Activated CD4-positive, alpha-beta T cell treated with anti-CD3 and anti-CD28 coated beads, Interleukin-2, Interleukin-4, amounts not matched to agents 100 ng/mL and 50 ng/mL, durations not matched to agents 16 hours and 8 hours (primary cell): Measurements from ENCODE around the gene SLC12A8.
A peak's percentile ranks its signal among the peaks of the same experiment; 100 is the strongest.

Source experiments
- DNase-seq: peaks from one replicate; pipeline ENCODE4 v3.0.0-alpha.2; 2020; ENCODE audit warnings: low spot score

The SLC12A8 gene

GRCh38 chr3:125214738-125215137 lies 2.2 kb upstream of the SLC12A8 start:
- peak; percentile 35 for DNase-seq

DNA sequence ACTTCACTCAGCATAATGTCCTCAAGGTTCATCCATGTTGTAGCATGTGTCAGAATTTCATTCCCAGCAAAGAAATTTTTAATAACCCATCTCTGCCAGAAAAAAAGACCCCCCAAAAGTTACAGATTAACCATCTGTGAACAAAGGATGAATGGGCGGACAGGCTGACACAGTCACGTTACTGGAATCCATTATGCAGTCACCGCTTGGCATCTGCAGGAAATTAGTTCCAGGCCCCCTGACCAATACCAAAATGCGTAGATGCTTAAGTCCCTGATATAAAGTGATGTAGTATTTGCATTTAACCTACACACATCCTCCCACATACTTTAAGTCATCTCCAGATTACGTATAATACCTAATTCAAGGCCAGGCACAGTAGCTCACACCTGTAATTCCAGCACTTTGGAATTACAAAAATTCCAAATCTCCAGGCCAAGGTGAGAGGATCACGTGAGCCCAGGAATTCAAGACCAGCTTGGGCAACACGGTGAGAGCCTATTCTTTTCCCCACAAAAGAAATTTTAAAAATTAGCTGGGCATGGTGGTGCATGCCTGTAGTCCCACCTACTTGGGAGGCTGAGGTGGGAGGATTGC lies 1.5 kb upstream of the SLC12A8 start:
- DNase-seq = no peak

DNA sequence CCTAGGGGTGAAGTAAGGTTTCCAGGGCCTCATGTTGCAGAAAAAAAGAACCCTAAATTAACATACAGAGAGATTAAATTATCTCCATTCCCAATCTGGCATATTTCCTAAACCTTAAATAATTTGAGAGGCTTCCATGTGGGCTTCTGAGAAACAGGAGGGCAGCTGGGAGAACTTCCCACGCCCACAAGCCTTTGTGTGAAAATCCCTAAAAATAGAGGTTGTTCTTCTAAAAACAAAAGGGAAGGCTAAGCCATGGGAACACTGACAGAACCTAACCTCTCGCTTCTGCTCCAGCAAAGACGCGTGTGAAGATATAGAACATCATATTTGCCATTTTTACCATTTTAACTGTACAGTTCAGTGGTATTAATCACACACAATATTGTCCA lies 812 bp upstream of the SLC12A8 start:
- DNase-seq = no peak

DNA sequence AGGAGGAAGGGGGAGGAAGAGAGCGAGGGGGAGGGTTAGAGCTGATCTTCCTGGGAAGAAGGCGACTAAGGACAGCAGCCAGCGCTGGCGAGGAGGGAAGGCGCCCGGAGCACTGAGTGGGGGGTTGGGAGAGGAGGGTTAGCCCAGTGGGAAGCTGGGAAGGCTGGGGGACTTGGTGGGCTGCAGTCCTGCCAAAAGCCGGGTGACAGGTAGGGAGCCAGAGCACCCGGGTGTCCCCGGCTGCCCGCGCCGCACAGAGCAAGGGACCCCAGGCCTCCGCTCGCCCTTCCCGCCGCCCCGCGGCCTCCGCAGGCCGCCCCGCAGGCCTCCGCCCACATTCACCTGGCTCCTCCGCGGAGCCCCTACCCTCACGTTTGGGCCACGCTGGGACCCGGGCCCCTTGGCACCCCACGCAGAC lies 448 bp downstream of the SLC12A8 start:
- DNase-seq = no peak

- DNase-seq = no peak
These were observed 941 bp downstream of the SLC12A8 start for GRCh38 chr3:125211523-125212090.

DNA sequence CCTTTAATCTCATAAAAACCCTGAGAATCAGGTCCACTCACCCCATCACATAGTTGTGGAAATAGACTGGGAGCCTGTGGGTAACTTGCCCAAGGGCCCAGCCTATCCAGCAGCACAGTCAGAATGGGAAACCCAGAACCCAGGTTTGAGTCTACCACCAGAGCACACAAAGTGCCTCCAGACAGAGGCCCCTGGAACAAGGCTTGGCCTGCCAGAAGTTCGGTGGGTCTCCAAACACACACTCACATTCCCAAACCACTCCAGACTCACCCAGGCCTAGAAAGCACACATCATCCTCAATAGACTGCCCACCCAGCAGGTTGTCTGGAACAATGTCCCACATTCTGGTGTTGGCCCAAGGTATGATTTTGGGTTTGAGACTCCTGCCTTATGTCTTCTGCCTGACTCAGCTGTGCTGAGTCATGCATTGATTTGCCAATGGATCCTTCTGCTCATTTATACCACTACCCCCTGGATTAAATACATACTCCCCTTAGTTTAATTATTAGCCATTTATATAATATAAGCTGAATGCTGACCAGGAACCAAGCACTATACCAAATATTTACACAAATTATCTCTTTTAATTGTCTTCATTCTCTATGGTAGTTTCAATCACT lies 4.5 kb downstream of the SLC12A8 start:
- DNase-seq = no peak

DNA sequence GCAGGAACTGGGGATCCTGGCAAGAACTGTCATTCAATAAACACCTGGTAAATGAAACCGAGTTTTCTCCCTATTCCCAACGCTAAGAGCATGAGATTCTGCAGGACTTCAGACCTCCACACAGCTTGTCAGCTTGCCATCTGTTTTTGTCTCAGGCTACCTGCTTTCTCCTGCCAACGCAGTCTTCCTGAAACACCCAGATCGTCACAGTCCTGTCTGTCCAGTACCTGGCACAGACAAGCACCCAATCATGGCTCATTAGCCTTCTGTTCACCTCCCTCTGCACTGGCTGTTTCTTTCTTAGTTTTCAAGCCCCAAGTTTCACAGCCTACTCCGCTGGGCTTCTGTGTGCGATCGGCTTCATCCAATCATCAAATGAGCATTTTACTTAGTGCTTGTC lies 5.0 kb downstream of the SLC12A8 start:
- DNase-seq = no peak

GRCh38 chr3:125206934-125207333 lies 5.6 kb downstream of the SLC12A8 start:
- no peak for DNase-seq

GRCh38 chr3:125203731-125204130 lies 8.8 kb downstream of the SLC12A8 start:
- no peak for DNase-seq

GRCh38 chr3:125202197-125202596 lies 10.4 kb downstream of the SLC12A8 start:
- no peak for DNase-seq

- peak; percentile 31 for DNase-seq
These were observed 11.8 kb downstream of the SLC12A8 start for GRCh38 chr3:125200731-125201139.

- peak; percentile 39 for DNase-seq
These were observed 17.5 kb downstream of the SLC12A8 start for GRCh38 chr3:125194849-125195601.

DNA sequence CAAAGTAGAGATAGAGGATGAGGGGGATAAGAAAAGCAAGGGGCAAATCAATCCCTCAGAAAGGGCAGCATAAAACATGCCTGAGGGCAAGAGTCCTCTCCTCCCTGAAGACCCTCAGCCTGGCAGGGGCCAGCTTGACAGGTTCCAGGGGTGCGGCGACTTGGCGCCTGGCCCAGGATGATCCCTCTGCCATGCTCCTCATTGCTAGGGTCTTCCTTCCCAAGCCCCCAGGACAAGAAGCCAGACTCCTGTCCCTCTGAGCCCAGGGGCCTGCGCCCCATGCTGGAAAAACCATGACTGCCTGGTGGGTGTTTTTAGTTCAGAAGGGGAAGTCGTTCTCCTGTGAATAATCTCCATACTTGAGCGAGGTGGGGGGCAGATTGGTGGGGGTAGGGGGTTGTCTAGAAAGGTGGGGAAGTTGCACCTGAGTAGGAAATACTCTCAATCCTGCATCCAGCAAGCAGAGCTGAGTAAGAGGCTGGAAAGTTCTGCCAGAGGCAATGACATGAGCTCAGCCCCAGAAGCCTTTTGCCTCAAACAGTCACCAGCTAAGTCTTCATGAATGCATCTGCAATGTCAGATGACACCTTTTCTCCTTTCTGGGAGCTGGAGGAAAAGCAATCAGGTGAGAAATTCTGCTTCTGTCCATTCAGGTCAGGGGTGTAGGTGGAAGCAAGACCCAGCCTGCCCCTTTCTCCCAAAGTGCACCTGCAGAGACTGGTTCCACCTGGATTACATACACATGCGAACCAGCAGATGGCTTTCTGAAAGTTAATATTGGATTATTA lies 18.3 kb downstream of the SLC12A8 start:
- no peak for DNase-seq

GRCh38 chr3:125192190-125193035 lies 20.1 kb downstream of the SLC12A8 start:
- no peak for DNase-seq

DNA sequence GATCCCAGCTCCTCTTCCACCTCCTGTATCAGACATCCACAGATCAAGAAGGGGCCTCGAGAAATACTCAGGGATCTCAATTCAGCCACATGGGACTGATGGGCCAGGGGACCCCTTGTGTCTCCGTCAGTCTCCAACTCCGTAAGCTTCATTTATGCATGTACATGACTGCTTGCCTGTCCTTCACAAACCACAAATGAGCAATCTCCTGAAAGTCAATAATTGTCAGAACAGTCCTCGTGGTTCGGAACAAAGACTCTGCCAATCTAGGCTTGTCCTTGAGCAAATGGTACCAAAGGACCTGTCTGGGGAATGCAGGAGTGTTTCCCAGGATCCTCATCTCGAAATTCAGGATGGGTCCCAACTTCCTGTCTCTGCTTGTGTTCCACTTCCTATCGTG lies 20.8 kb downstream of the SLC12A8 start:
- no peak for DNase-seq

DNA sequence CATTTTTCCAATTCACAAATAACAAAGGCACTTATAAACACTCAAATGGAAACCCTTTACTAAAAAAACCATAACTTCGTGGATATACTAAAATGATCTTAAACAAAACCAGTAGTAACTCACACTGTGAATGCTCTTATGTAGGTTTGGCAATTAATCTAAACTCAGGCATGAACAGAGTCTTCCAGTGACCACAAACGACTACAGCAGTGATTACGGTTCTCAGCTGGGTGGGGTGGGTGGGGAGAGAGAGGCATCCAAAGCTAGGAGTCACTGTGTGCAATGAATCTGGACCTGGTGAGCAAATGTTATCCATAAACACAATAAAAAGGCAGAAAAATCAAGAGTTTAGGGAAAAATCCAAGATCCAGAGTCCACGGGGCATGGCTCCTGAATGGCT lies 21.3 kb downstream of the SLC12A8 start:
- DNase-seq = no peak

GRCh38 chr3:125190786-125191185 lies 21.8 kb downstream of the SLC12A8 start:
- DNase-seq = no peak

DNA sequence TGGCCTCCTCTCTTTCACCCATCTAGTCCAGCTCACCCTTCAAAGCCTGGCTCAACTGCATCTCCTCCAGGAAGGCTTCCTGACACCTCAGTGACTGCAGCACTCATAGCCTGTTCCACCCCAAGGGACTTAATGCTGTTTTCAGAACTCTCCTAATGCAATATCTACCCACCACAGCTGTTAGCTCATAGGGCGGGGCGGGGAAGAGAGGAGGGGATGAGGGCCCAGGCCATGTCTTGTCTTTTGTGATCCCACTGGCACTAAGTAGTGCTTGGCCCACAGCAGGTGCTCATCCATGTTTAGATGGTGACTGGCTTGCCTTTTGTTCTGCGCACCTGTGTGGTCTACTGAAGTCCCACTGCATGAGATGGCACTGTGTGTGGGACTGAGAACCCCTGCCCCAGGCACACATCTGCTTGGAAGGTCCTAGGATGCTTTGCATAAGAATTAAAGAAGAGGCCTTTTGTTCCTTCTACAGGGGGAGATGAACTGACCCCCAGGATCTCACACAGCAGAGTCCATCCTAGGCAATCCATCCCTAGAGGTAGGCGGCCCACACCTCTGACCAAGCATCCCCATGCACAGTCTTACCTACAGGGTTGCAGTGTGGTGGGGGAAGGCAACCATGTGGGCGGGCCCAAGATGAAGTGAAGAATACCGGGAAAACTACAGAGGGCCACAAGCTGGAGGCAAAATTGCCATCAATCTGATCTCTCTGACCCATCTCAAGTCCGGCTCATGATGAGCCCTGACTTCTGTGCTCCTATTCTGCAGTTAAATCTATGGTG lies 23.0 kb downstream of the SLC12A8 start:
- no peak for DNase-seq

- DNase-seq = no peak
These were observed 23.6 kb downstream of the SLC12A8 start for GRCh38 chr3:125188955-125189354.

- DNase-seq = no peak
These were observed 25.0 kb downstream of the SLC12A8 start for GRCh38 chr3:125187599-125187910.
